Sigmoid colon (tissue), 7 donors: ENCODE data around the gene FGD5. TPM values are rescaled to one million over a fixed set of nuclear protein-coding genes. Genes with fewer than 3 reads are reported as not detected.

ENCODE experiments used
- DNase-seq: peaks from one replicate; pipeline ENCODE4 v3.0.0-alpha.2; 2019
- H3K27ac ChIP-seq, 4 donors: fragments of 200-600 bp; sonication (generic); one replicate each; pipeline ENCODE4 v1.5.1; 2016 to 2019; ENCODE audit warnings: mild to moderate bottlenecking in 1 of 4
- H3K27me3 ChIP-seq, 3 donors: fragments of 200-600 bp; sonication (generic); one replicate each; pipeline ENCODE4 v1.5.1; 2019; ENCODE audit warnings: mild to moderate bottlenecking in 1 of 3
- H3K36me3 ChIP-seq, 4 donors: fragments of 200-600 bp; sonication (generic); one replicate each; pipeline ENCODE4 v1.5.1; 2016 to 2019
- H3K4me1 ChIP-seq, 4 donors: fragments of 200-600 bp; sonication (generic); one replicate each; pipeline ENCODE4 v1.5.1; 2017 to 2019
- H3K4me3 ChIP-seq, 4 donors: fragments of 200-600 bp; sonication (generic); one replicate each; pipeline ENCODE4 v1.5.1; 2017 to 2019; ENCODE audit warnings: mild to moderate bottlenecking in 2 of 4, moderate library complexity in 1 of 4
- H3K9me3 ChIP-seq, 4 donors: fragments of 200-600 bp in 3 of 4; sonication (generic) in 3 of 4; one replicate each; pipeline versions ENCODE4 v1.5.1 to v1.6.1; 2013 to 2019
- CTCF ChIP-seq, 4 experiments: fragments of 450-650 bp in 3 of 4; fragments of 200-600 bp in 1 of 4; IDR thresholded peaks; one replicate each; pipeline ENCODE4 v1.5.1; 2016 to 2019; ENCODE audit warnings: antibody characterized with exemption in 4 of 4, mild to moderate bottlenecking in 3 of 4, moderate library complexity in 2 of 4
- EP300 ChIP-seq, 4 donors: sonication (generic); formaldehyde crosslinking; IDR thresholded peaks; one replicate each; pipeline ENCODE4 v1.6.1; 2017; ENCODE audit warnings: antibody characterized with exemption in 4 of 4
- POLR2A ChIP-seq, 2 donors: fragments of 450-650 bp; IDR thresholded peaks; one replicate each; pipeline ENCODE4 v1.6.1; 2016; ENCODE audit warnings: antibody characterized with exemption in 2 of 2, mild to moderate bottlenecking in 2 of 2, moderate library complexity in 2 of 2
- POLR2AphosphoS5 ChIP-seq, 4 donors: sonication (generic); formaldehyde crosslinking; IDR thresholded peaks; one replicate each; pipeline ENCODE4 v1.6.1; 2017; ENCODE audit warnings: antibody characterized with exemption in 4 of 4
- WGBS, 2 donors: extraction: QIAGEN DNeasy Blood & Tissue Kit; methylation state at CpG; one replicate each; pipeline ENCODE4 v1.1.7; 2013; 5-methylcytosine and 5-hydroxymethylcytosine counted together
- intact Hi-C: fragments of 100-400 bp; cut with DNase I; formaldehyde crosslinking; loops from one replicate; pipeline ENCODE4 v1.15.1; 2023
- polyA plus RNA-seq, 3 donors: library from polyadenylated mRNA; stranded (reverse); fragments of 200-250 nt; gene quantifications; one replicate each; pipeline ENCODE4 v1.2.3, GENCODE V29; 2013
- total RNA-seq, 4 donors: library from RNA; depleted of rRNA; stranded (reverse); fragments of >200 nt; gene quantifications; one replicate each; pipeline ENCODE4 v1.1.0, GENCODE V29; 2016
- donor health status: healthy with polysubstance abuse.
- donor health status: Bipolar disorder and iron deficiency.
- donor health status: healthy.

The FGD5 gene
- total and polyA plus RNA-seq, 7 donors, result 2.1 to 18.6 (median 6.4) TPM

- H3K9me3 ChIP-seq, result no peaks in the 10 kb centered on the region
- no peak for TF ChIP-seq POLR2AphosphoS5 (IDR thresholded peaks at IDR 0.05)
- TF ChIP-seq CTCF (IDR thresholded peaks at IDR 0.05), result no peak
- no peak for TF ChIP-seq EP300 (IDR thresholded peaks at IDR 0.05)
- TF ChIP-seq POLR2A (IDR thresholded peaks at IDR 0.05), result no peak
- no peaks in the 10 kb centered on the region for H3K36me3 ChIP-seq
- no peak for DNase-seq
- intact Hi-C loops, result no loop called here
- WGBS, 2 donors, result 94 to 95% methylated on average over 11 of the region's 11 CpGs
- H3K4me1 ChIP-seq, result peaks cover 0 to 13% (median 6%) of the 10 kb centered on the region in 4 donors
- H3K4me3 ChIP-seq, result no peak overlapping the region
- no peak overlapping the region for H3K27ac ChIP-seq
- no peaks in the 10 kb centered on the region for H3K27me3 ChIP-seq
Measured at GRCh38 chr3:14892226-14892625, 73.5 kb downstream of the FGD5 start.

- no peaks in the 10 kb centered on the region for H3K9me3 ChIP-seq
- no peak overlapping the region for H3K4me3 ChIP-seq
- H3K27me3 ChIP-seq, result no peaks in the 10 kb centered on the region
- WGBS, 2 donors, result 92 to 93% methylated on average over 2 of the region's 2 CpGs
- peaks cover 0 to 7% (median 4%) of the 10 kb centered on the region in 4 donors for H3K4me1 ChIP-seq
- no peak for DNase-seq
- H3K36me3 ChIP-seq, result no peaks in the 10 kb centered on the region
- intact Hi-C loops, result no loop called here
- TF ChIP-seq POLR2A (IDR thresholded peaks at IDR 0.05) (no peak), POLR2AphosphoS5 (IDR thresholded peaks at IDR 0.05) (no peak), CTCF (IDR thresholded peaks at IDR 0.05) (no peak), EP300 (IDR thresholded peaks at IDR 0.05) (no peak)
- H3K27ac ChIP-seq, result no peak overlapping the region
Measured at GRCh38 chr3:14894085-14894484, 75.3 kb downstream of the FGD5 start.

- DNase-seq, result peak; percentile 14
- Histone ChIP-seq H3K9me3 (no peaks in the 10 kb centered on the region), H3K27ac (no peak overlapping the region), H3K27me3 (no peaks in the 10 kb centered on the region), H3K4me3 (no peak overlapping the region), H3K36me3 (no peaks in the 10 kb centered on the region), H3K4me1 (no peaks in the 10 kb centered on the region)
- intact Hi-C loops, result no loop called here
- TF ChIP-seq POLR2AphosphoS5 (IDR thresholded peaks at IDR 0.05), result no peak
- no peak for TF ChIP-seq POLR2A (IDR thresholded peaks at IDR 0.05)
- TF ChIP-seq EP300 (IDR thresholded peaks at IDR 0.05), result no peak
- TF ChIP-seq CTCF (IDR thresholded peaks at IDR 0.05), result no peak
- WGBS, 2 donors, result 87 to 91% methylated on average over 4 of the region's 4 CpGs
Measured at GRCh38 chr3:14897266-14897665, 78.5 kb downstream of the FGD5 start.

- TF ChIP-seq POLR2AphosphoS5 (IDR thresholded peaks at IDR 0.05) (no peak), EP300 (IDR thresholded peaks at IDR 0.05) (no peak), CTCF (IDR thresholded peaks at IDR 0.05) (no peak), POLR2A (IDR thresholded peaks at IDR 0.05) (no peak)
- Histone ChIP-seq H3K36me3 (no peaks in the 10 kb centered on the region), H3K27me3 (no peaks in the 10 kb centered on the region), H3K4me1 (no peaks in the 10 kb centered on the region), H3K4me3 (no peak overlapping the region), H3K27ac (no peak overlapping the region), H3K9me3 (no peaks in the 10 kb centered on the region)
- DNase-seq, result peak; percentile 39
- WGBS, 2 donors, result 45 to 57% methylated on average over 7 of the region's 7 CpGs
- intact Hi-C loops, result no loop called here
Measured at GRCh38 chr3:14898929-14899328, 80.2 kb downstream of the FGD5 start.

GRCh38 chr3:14899993-14900618 is 81.3 kb downstream of the FGD5 start:
- DNase-seq, result peak; percentile 56
- no peak overlapping the region for H3K4me3 ChIP-seq
- no peaks in the 10 kb centered on the region for H3K36me3 ChIP-seq
- TF ChIP-seq POLR2AphosphoS5 (IDR thresholded peaks at IDR 0.05), result no peak
- no peak for TF ChIP-seq POLR2A (IDR thresholded peaks at IDR 0.05)
- TF ChIP-seq EP300 (IDR thresholded peaks at IDR 0.05), result no peak
- H3K27me3 ChIP-seq, result no peaks in the 10 kb centered on the region
- WGBS, 2 donors, result 25 to 72% methylated on average over 9 of the region's 9 CpGs
- no peaks in the 10 kb centered on the region for H3K9me3 ChIP-seq
- no peaks in the 10 kb centered on the region for H3K4me1 ChIP-seq
- H3K27ac ChIP-seq, result no peak overlapping the region
- intact Hi-C loops, result no loop called here
